DOHH2 (cell line): ENCODE data around the gene AP3B2.

Experiments used
- H3F3A ChIP-seq: fragments of 200-600 bp; sonication (generic), shearing (Covaris generic); 2 replicates; pipeline ENCODE4 v1.6.0; 2016; ENCODE audit warnings: antibody characterized with exemption, mild to moderate bottlenecking; ENCODE audit not compliant: control insufficient read depth, insufficient read depth
- H3K27ac ChIP-seq: fragments of 200-600 bp; sonication (generic); 2 replicates; pipeline ENCODE4 v1.5.1; 2014; ENCODE audit warnings: low read depth, mild to moderate bottlenecking, low read length, moderate library complexity
- H3K27me3 ChIP-seq: fragments of 200-600 bp; sonication (generic); 2 replicates; pipeline ENCODE4 v1.6.1; 2014; ENCODE audit warnings: mild to moderate bottlenecking, low read length, mixed read lengths; ENCODE audit not compliant: control insufficient read depth
- H3K36me3 ChIP-seq: fragments of 200-600 bp; sonication (generic); 2 replicates; pipeline ENCODE4 v1.6.1; 2014; ENCODE audit warnings: mild to moderate bottlenecking, low read length, moderate library complexity, mixed read lengths; ENCODE audit not compliant: control insufficient read depth
- H3K4me1 ChIP-seq: fragments of 200-600 bp; sonication (generic); 2 replicates; pipeline ENCODE4 v1.6.1; 2014; ENCODE audit warnings: mild to moderate bottlenecking, low read length, mixed read lengths; ENCODE audit not compliant: control insufficient read depth
- H3K4me2 ChIP-seq: fragments of 200-600 bp; sonication (generic); 2 replicates; pipeline ENCODE4 v1.6.0; 2014; ENCODE audit warnings: mild to moderate bottlenecking, low read length, moderate library complexity
- H3K4me3 ChIP-seq: fragments of 200-600 bp; sonication (generic); 2 replicates; pipeline ENCODE4 v1.5.1; 2014; ENCODE audit warnings: mild to moderate bottlenecking, low read length, mixed read lengths
- H3K79me2 ChIP-seq: fragments of 200-600 bp; sonication (generic); 2 replicates; pipeline ENCODE4 v1.6.1; 2014; ENCODE audit warnings: mild to moderate bottlenecking, low read length, mixed read lengths; ENCODE audit not compliant: control insufficient read depth
- H3K9me2 ChIP-seq: fragments of 200-600 bp; sonication (generic); replicated peaks from 2 replicates; pipeline ENCODE4 v1.6.1; 2014; ENCODE audit warnings: mild to moderate bottlenecking, low read length, mixed read lengths; ENCODE audit not compliant: control insufficient read depth
- H3K9me3 ChIP-seq: fragments of 200-600 bp; sonication (generic); 2 replicates; pipeline ENCODE4 v1.6.1; 2014; ENCODE audit warnings: antibody characterized with exemption, low read length, mixed read lengths; ENCODE audit not compliant: control insufficient read depth, insufficient read depth
- H4K20me1 ChIP-seq: fragments of 200-600 bp; sonication (generic); 2 replicates; pipeline ENCODE4 v1.6.0; 2014; ENCODE audit warnings: low read depth, mild to moderate bottlenecking, antibody characterized with exemption, low read length, moderate library complexity; ENCODE audit not compliant: control insufficient read depth, insufficient read depth
- CTCF ChIP-seq: fragments of 200-600 bp; sonication (generic); IDR thresholded peaks from one replicate; pipeline ENCODE4 v1.5.1; 2014; ENCODE audit warnings: antibody characterized with exemption, mild to moderate bottlenecking, low read depth, low read length; ENCODE audit not compliant: poor library complexity, severe bottlenecking
- EZH2phosphoT487 ChIP-seq: fragments of 200-600 bp; sonication (generic); IDR thresholded peaks from 2 replicates; pipeline ENCODE4 v1.6.1; 2017; ENCODE audit warnings: borderline replicate concordance, mild to moderate bottlenecking, antibody characterized with exemption, low read length, moderate library complexity, mixed read lengths

Gene AP3B2

GRCh38 chr15:82692171-82692570 is 17.5 kb downstream of the AP3B2 start:
- no peak overlapping the region for H3K4me2 ChIP-seq
- no peaks in the 10 kb centered on the region for H3K27me3 ChIP-seq
- no peaks in the 10 kb centered on the region for H3K9me3 ChIP-seq

GRCh38 chr15:82689147-82689546 is 20.5 kb downstream of the AP3B2 start:
- H3K4me2 ChIP-seq: no peak overlapping the region
- H3K9me3 ChIP-seq: no peaks in the 10 kb centered on the region

More at GRCh38 chr15:82692171-82692570, 17.5 kb downstream of the AP3B2 start:
- Histone ChIP-seq H3K36me3 (no peaks in the 10 kb centered on the region), H4K20me1 (no peaks in the 10 kb centered on the region), H3K9me2 (no peaks in the 10 kb centered on the region), H3K79me2 (no peaks in the 10 kb centered on the region), H3K4me3 (no peak overlapping the region), H3F3A (no peaks in the 10 kb centered on the region), H3K4me1 (no peaks in the 10 kb centered on the region), H3K27ac (no peak overlapping the region)
- no peak for TF ChIP-seq CTCF
- TF ChIP-seq EZH2phosphoT487: no peak

GRCh38 chr15:82688691-82689090 is 21.0 kb downstream of the AP3B2 start:
- H3F3A ChIP-seq: no peaks in the 10 kb centered on the region
- TF ChIP-seq EZH2phosphoT487: no peak
- no peak for TF ChIP-seq CTCF

More at GRCh38 chr15:82689147-82689546, 20.5 kb downstream of the AP3B2 start:
- H3K4me3 ChIP-seq: no peak overlapping the region
- no peaks in the 10 kb centered on the region for H3K36me3 ChIP-seq
- H3K27ac ChIP-seq: no peak overlapping the region
- peaks cover 3% of the 10 kb centered on the region; the same call in 1 of the 2 replicates for H3K27me3 ChIP-seq
- no peaks in the 10 kb centered on the region for H4K20me1 ChIP-seq
- no peaks in the 10 kb centered on the region for H3K4me1 ChIP-seq
- no peaks in the 10 kb centered on the region for H3K9me2 ChIP-seq
- H3F3A ChIP-seq: no peaks in the 10 kb centered on the region
- TF ChIP-seq CTCF (no peak), EZH2phosphoT487 (no peak)
- no peaks in the 10 kb centered on the region for H3K79me2 ChIP-seq

More at GRCh38 chr15:82688691-82689090, 21.0 kb downstream of the AP3B2 start:
- Histone ChIP-seq H4K20me1 (no peaks in the 10 kb centered on the region), H3K9me2 (no peaks in the 10 kb centered on the region), H3K4me2 (no peak overlapping the region), H3K36me3 (no peaks in the 10 kb centered on the region), H3K9me3 (no peaks in the 10 kb centered on the region), H3K4me3 (no peak overlapping the region), H3K79me2 (no peaks in the 10 kb centered on the region), H3K4me1 (no peaks in the 10 kb centered on the region), H3K27me3 (peaks cover 3% of the 10 kb centered on the region; the same call in 1 of the 2 replicates), H3K27ac (no peak overlapping the region)
